OCI-LY7 (cell line): ENCODE measurements around the gene GFPT1. TPM values are rescaled to one million over a fixed set of nuclear protein-coding genes. Genes with fewer than 3 reads are reported as not detected.

Experiments
- BruUV-seq: library from RNA; stranded (reverse); fragments of 400-500 nt; replicated peaks from 2 replicates; lab custom pipeline; 2021; lab: Mats Ljungman, UMichigan
- CTCF ChIA-PET: fragments of 300-600 bp; sonication (Branson Sonifier 250); formaldehyde crosslinking; loops from one replicate; lab custom pipeline; 2022; ENCODE audit warnings: antibody characterized with exemption; ENCODE audit not compliant: unreplicated experiment; lab: Charles Lee
- POLR2A ChIA-PET: fragments of 300-600 bp; sonication (Branson Sonifier 250); formaldehyde crosslinking; loops from one replicate; lab custom pipeline; 2022; ENCODE audit warnings: antibody characterized with exemption; lab: Charles Lee
- DNase-seq: peaks from one replicate; pipeline ENCODE4 v3.0.0-alpha.2; 2015; ENCODE audit warnings: low spot score
- H2AFZ ChIP-seq: fragments of 200-600 bp; sonication (generic), shearing (Covaris generic); 2 replicates; pipeline ENCODE4 v1.6.1; 2014; ENCODE audit warnings: mild to moderate bottlenecking, antibody characterized with exemption, low read length, moderate library complexity
- H3K27ac ChIP-seq: fragments of 200-600 bp; sonication (generic); 2 replicates; pipeline ENCODE4 v1.5.1; 2014; ENCODE audit warnings: mixed run types, low read depth, mild to moderate bottlenecking, moderate library complexity, low read length, inconsistent platforms; ENCODE audit not compliant: poor library complexity, severe bottlenecking
- H3K36me3 ChIP-seq: fragments of 200-600 bp; sonication (generic); 2 replicates; pipeline ENCODE4 v1.6.1; 2014; ENCODE audit warnings: mild to moderate bottlenecking, antibody characterized with exemption, low read length, moderate library complexity, mixed read lengths; ENCODE audit not compliant: insufficient read depth
- H3K4me1 ChIP-seq: fragments of 200-600 bp; sonication (generic); 2 replicates; pipeline ENCODE4 v1.5.1; 2014; ENCODE audit warnings: mild to moderate bottlenecking, low read length; ENCODE audit not compliant: insufficient read depth, poor library complexity, severe bottlenecking
- H3K4me2 ChIP-seq: fragments of 200-600 bp; sonication (generic); 2 replicates; pipeline ENCODE4 v1.6.1; 2014; ENCODE audit warnings: mild to moderate bottlenecking, low read length
- H3K4me3 ChIP-seq: fragments of 200-600 bp; sonication (generic); 2 replicates; pipeline ENCODE4 v1.5.1; 2014; ENCODE audit warnings: mild to moderate bottlenecking, low read depth, low read length; ENCODE audit not compliant: poor library complexity, severe bottlenecking
- H3K79me2 ChIP-seq: fragments of 200-600 bp; sonication (generic); 2 replicates; pipeline ENCODE4 v1.6.1; 2016; ENCODE audit warnings: low read depth, mild to moderate bottlenecking, low read length, moderate library complexity, mixed read lengths; ENCODE audit not compliant: insufficient read depth
- H3K9me2 ChIP-seq: fragments of 200-600 bp; sonication (generic); 2 replicates; pipeline ENCODE4 v1.6.1; 2016; ENCODE audit warnings: mild to moderate bottlenecking, low read length, mixed read lengths; ENCODE audit not compliant: insufficient read depth
- H3K9me3 ChIP-seq: fragments of 200-600 bp; sonication (generic); 2 replicates; pipeline ENCODE4 v1.6.1; 2014; ENCODE audit warnings: mild to moderate bottlenecking, mixed run types, low read length, mixed read lengths
- H4K20me1 ChIP-seq: fragments of 200-600 bp; sonication (generic); 2 replicates; pipeline ENCODE4 v1.6.1; 2014; ENCODE audit warnings: mild to moderate bottlenecking, antibody characterized with exemption, low read length, moderate library complexity, mixed read lengths; ENCODE audit not compliant: insufficient read depth
- CTCF ChIP-seq: fragments of 200-600 bp; sonication (generic); conservative IDR thresholded peaks from 2 replicates; pipeline ENCODE4 v1.5.1; 2014; ENCODE audit warnings: mild to moderate bottlenecking, antibody characterized with exemption, low read length, moderate library complexity, mixed read lengths
- EZH2phosphoT487 ChIP-seq: fragments of 200-600 bp; sonication (generic); IDR thresholded peaks from 2 replicates; pipeline ENCODE4 v1.6.1; 2018; ENCODE audit warnings: low read depth, borderline replicate concordance, mild to moderate bottlenecking, mixed run types, antibody characterized with exemption, low read length, moderate library complexity, mixed read lengths
- intact Hi-C: fragments of 100-400 bp; cut with micrococcal nuclease; formaldehyde crosslinking; loops from one replicate; pipeline ENCODE4 v1.10.0; 2022; ENCODE audit not compliant: unreplicated experiment
- total RNA-seq, 2 experiments: library from RNA; depleted of rRNA in 1 of 2; stranded (reverse); fragments of >200 nt in 1 of 2; shearing (Covaris generic) in 1 of 2; gene quantifications; 2 replicates each; pipeline ENCODE4 v1.2.3, GENCODE V29; 2014 to 2022

Gene GFPT1
- total RNA-seq, 2 experiments from 2014 or later, result 11.0 to 31.2 TPM

DNA sequence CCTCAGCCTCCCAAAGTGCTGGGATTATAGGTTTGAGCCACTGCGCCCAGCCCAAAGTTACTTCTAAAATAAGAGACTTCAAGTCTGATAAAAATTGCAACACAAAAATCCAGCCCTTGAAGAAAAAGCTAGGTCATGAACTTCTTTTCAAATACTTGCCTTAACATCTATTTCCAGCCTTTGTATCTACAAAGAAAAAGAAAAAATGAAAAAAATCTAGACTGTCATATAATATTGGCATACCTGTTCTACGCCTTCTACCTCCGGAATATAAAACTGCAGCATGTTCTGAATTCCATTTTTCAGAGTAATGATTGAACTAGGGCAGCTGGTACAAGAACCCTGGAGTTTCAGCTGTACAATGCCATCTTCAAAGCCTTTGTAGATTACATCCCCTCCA is 13.1 kb upstream of the GFPT1 start:
- Histone ChIP-seq H3K4me1 (no peaks in the 10 kb centered on the region), H3K9me2 (no peaks in the 10 kb centered on the region), H3K27ac (no peak overlapping the region), H3K4me2 (no peak overlapping the region), H3K4me3 (no peak overlapping the region), H3K36me3 (peaks cover 48% of the 10 kb centered on the region), H4K20me1 (no peaks in the 10 kb centered on the region), H3K9me3 (no peaks in the 10 kb centered on the region; the same call in 1 of the 2 replicates), H3K79me2 (no peaks in the 10 kb centered on the region), H2AFZ (no peak overlapping the region)
- POLR2A ChIA-PET, result interaction anchor here (0.5 to 0.7 kb wide), 4 partner anchors 9 to 1073 kb away, joined by 3 to 6 read pairs (median 4); no protein-coding TSS in a partner anchor
- BruUV-seq, result no TSS peak
- no peak for TF ChIP-seq CTCF
- no peak for TF ChIP-seq EZH2phosphoT487
- no peak for DNase-seq
- intact Hi-C loops, result no loop called here
- CTCF ChIA-PET, result no interaction called here

- Histone ChIP-seq H3K4me1 (no peaks in the 10 kb centered on the region), H3K79me2 (no peaks in the 10 kb centered on the region), H3K4me3 (no peak overlapping the region), H3K36me3 (peaks cover 25% of the 10 kb centered on the region), H3K9me3 (no peaks in the 10 kb centered on the region), H3K27ac (no peak overlapping the region), H3K4me2 (no peak overlapping the region), H2AFZ (no peak overlapping the region), H4K20me1 (no peaks in the 10 kb centered on the region), H3K9me2 (no peaks in the 10 kb centered on the region)
- intact Hi-C loops, result no loop called here
- ChIA-PET POLR2A (no interaction called here), CTCF (no interaction called here)
- no peak for DNase-seq
- no TSS peak for BruUV-seq
- TF ChIP-seq EZH2phosphoT487, result no peak
- TF ChIP-seq CTCF, result no peak
Measured at GRCh38 chr2:69397234-69397633, 10.2 kb upstream of the GFPT1 start.

DNA sequence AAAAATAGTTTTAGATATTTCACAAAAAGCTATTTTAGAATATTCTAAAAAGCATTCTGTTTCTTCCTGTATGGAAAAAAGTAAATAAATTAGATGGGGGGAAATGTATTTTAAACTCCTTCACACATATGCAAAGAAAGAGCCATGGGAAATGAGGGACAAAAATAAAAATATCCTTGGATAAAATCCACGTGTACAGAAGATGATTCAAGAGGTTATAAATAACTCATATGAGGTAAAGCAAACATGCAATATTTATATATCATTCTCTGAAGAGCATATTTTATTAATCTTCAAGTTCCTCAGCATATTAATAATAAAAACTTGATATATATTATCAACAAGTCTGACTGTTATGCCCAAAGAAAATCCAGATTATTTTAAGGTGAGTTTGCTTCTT is 8.8 kb upstream of the GFPT1 start:
- H3K4me3 ChIP-seq, result no peak overlapping the region
- peaks cover 22% of the 10 kb centered on the region for H3K36me3 ChIP-seq
- CTCF ChIA-PET, result no interaction called here
- no peaks in the 10 kb centered on the region for H3K9me2 ChIP-seq
- H4K20me1 ChIP-seq, result no peaks in the 10 kb centered on the region
- H3K4me1 ChIP-seq, result no peaks in the 10 kb centered on the region
- TF ChIP-seq CTCF, result no peak
- TF ChIP-seq EZH2phosphoT487, result no peak
- intact Hi-C loops, result no loop called here
- POLR2A ChIA-PET, result interaction anchor here (0.7 kb wide), 1 partner anchor 212 kb away, joined by 9 read pairs; no protein-coding TSS in a partner anchor
- DNase-seq, result no peak
- BruUV-seq, result no TSS peak
- no peak overlapping the region for H3K4me2 ChIP-seq
- H3K79me2 ChIP-seq, result no peaks in the 10 kb centered on the region
- H3K9me3 ChIP-seq, result no peaks in the 10 kb centered on the region
- no peak overlapping the region for H2AFZ ChIP-seq
- no peak overlapping the region for H3K27ac ChIP-seq
